Keratinocyte (primary cell): ENCODE measurements around the gene PLCG2. TPM values are rescaled to one million over a fixed set of nuclear protein-coding genes. Genes with fewer than 3 reads are reported as not detected.

Source experiments
- DNase-seq: peaks from one replicate; pipeline ENCODE4 v3.0.0-alpha.2; 2011; ENCODE audit warnings: low read depth, missing footprints, low spot score
- FAIRE-seq: peaks from 2 replicates; lab custom pipeline; 2011; peaks lifted over from hg19 to GRCh38; lab: Jason Lieb, UNC
- H2AFZ ChIP-seq: 2 replicates; pipeline ENCODE4 v1.6.0; 2012; ENCODE audit warnings: low read length, control low read depth, inconsistent platforms; ENCODE audit not compliant: control insufficient read depth
- H3K27ac ChIP-seq: 2 replicates; pipeline ENCODE4 v1.5.1; 2011; ENCODE audit warnings: low read length; ENCODE audit not compliant: control insufficient read depth, insufficient read depth
- H3K27me3 ChIP-seq: 3 replicates; pipeline ENCODE4 v1.6.0; 2011; ENCODE audit warnings: low read length; ENCODE audit not compliant: control insufficient read depth, insufficient read depth; ENCODE audit errors: extremely low read depth
- H3K36me3 ChIP-seq, 2 experiments: 2 replicates in 1 of 2; 3 replicates in 1 of 2; pipeline ENCODE4 v1.5.1; 2011; ENCODE audit warnings: low read length in 2 of 2, mild to moderate bottlenecking in 1 of 2; ENCODE audit not compliant: control insufficient read depth in 2 of 2, insufficient read depth in 2 of 2; ENCODE audit errors: extremely low read depth in 1 of 2
- H3K4me1 ChIP-seq: 3 replicates; pipeline ENCODE4 v1.5.1; 2011; ENCODE audit warnings: low read length; ENCODE audit not compliant: control insufficient read depth, insufficient read depth; ENCODE audit errors: extremely low read depth
- H3K4me2 ChIP-seq: 3 replicates; pipeline ENCODE4 v1.6.0; 2011; ENCODE audit warnings: low read depth, low read length; ENCODE audit not compliant: control insufficient read depth, insufficient read depth; ENCODE audit errors: extremely low read depth
- H3K4me3 ChIP-seq, 3 experiments: fragments of 200-600 bp in 1 of 3; sonication (generic) in 1 of 3; 2 replicates in 2 of 3; 3 replicates in 1 of 3; pipeline ENCODE4 v1.5.1; 2011 to 2016; ENCODE audit warnings: low read length in 3 of 3, mild to moderate bottlenecking in 3 of 3, control low read depth in 2 of 3, inconsistent platforms in 1 of 3, low read depth in 1 of 3, mixed read lengths in 1 of 3, mixed run types in 1 of 3, moderate library complexity in 1 of 3; ENCODE audit not compliant: control insufficient read depth in 2 of 3, insufficient read depth in 2 of 3; ENCODE audit errors: extremely low read depth in 1 of 3
- H3K79me2 ChIP-seq: 2 replicates; pipeline ENCODE4 v1.6.0; 2012; ENCODE audit warnings: low read length; ENCODE audit not compliant: control insufficient read depth, insufficient read depth
- H3K9ac ChIP-seq: 3 replicates; pipeline ENCODE4 v1.6.0; 2011; ENCODE audit warnings: low read length; ENCODE audit not compliant: control insufficient read depth, insufficient read depth; ENCODE audit errors: extremely low read depth
- H3K9me1 ChIP-seq: 3 replicates; pipeline ENCODE4 v1.6.0; 2011; ENCODE audit warnings: low read length; ENCODE audit not compliant: control insufficient read depth, insufficient read depth; ENCODE audit errors: extremely low read depth
- H3K9me3 ChIP-seq: 2 replicates; pipeline ENCODE4 v1.5.1; 2012; ENCODE audit warnings: low read depth, low read length; ENCODE audit not compliant: control insufficient read depth
- H4K20me1 ChIP-seq: 3 replicates; pipeline ENCODE4 v1.6.0; 2011; ENCODE audit warnings: low read length; ENCODE audit not compliant: control insufficient read depth, insufficient read depth; ENCODE audit errors: extremely low read depth
- CTCF ChIP-seq, 3 experiments: IDR thresholded peaks in 1 of 3; conservative IDR thresholded peaks in 1 of 3; optimal IDR thresholded peaks in 1 of 3; 2 replicates in 2 of 3; 3 replicates in 1 of 3; pipeline versions ENCODE3 to v1.5.1; 2011; ENCODE audit warnings: low read length in 3 of 3, mild to moderate bottlenecking in 3 of 3, moderate library complexity in 2 of 3, control low read depth in 1 of 3, inconsistent platforms in 1 of 3; ENCODE audit not compliant: insufficient read depth in 2 of 3; ENCODE audit errors: extremely low read depth in 1 of 3
- EZH2 ChIP-seq: IDR thresholded peaks from one replicate; pipeline ENCODE4 v1.6.1; 2012; ENCODE audit warnings: inconsistent platforms, mild to moderate bottlenecking, low read length, moderate library complexity
- dilution Hi-C: fragments of 300-500 bp; cut with MboI; formaldehyde crosslinking; loops from one replicate; pipeline ENCODE4 v1.7.0; 2020; ENCODE audit warnings: low sequenced_read_pairs; ENCODE audit not compliant: extremely low pct_ligation_motif_present
- polyA plus RNA-seq, 5 experiments: library from polyadenylated mRNA; depleted of rRNA in 3 of 5; stranded (reverse) in 3 of 5; stranded (forward) in 1 of 5; unstranded in 1 of 5; fragments of >200 nt; gene quantifications; 1 replicate in 1 of 5; 2 replicates in 3 of 5; 3 replicates in 1 of 5; pipeline versions ENCODE4 v1.2.1 to v1.2.3, GENCODE V29; 2011 to 2012; ENCODE audit warnings: missing spikeins in 2 of 5, low read depth in 1 of 5, low replicate concordance in 1 of 5

The PLCG2 gene
- polyA plus RNA-seq, 1 donor (not counting 4 experiments of a cell fraction or from before 2014, with no cell fraction given) = 3.5 TPM

DNA sequence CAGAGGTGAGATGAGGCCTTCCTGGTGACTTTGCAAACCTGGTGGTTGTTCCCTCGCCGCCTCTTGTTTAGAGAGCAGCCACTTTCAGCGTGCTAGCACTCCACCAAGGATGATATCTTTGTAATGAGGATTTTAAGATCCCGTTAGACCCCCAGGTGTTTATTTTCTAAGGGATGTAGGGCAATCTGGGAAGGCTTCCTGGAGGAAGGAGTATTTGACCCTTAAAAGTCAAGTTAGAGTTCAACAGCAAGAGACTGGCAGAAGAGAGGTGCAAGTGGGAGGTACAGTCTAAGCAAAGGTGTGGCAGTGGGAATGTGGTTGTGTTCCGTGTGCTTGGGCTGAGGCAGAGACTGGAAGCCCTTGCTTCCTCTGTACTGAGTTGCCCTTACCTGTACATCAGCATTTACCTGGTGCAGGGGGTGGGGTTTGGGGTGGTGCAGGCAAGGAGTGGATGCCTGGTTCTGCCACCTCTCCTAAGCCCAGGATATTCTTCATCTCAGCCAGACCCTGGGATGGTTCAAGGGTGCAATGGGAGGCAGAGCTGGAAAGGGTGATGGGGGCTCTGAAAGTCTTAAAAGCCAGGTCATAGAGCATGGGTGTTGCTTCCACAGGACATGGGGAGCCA is 148.6 kb downstream of the PLCG2 start:
- no peak overlapping the region for H3K4me2 ChIP-seq
- H3K36me3 ChIP-seq = no peaks in the 10 kb centered on the region
- FAIRE-seq (no peak), DNase-seq (no peak)
- no peak overlapping the region for H3K9ac ChIP-seq
- H3K79me2 ChIP-seq = no peaks in the 10 kb centered on the region
- H2AFZ ChIP-seq = no peak overlapping the region
- no peaks in the 10 kb centered on the region for H4K20me1 ChIP-seq
- H3K4me3 ChIP-seq = no peak overlapping the region
- peaks cover 8% of the 10 kb centered on the region for H3K4me1 ChIP-seq
- no peaks in the 10 kb centered on the region for H3K27me3 ChIP-seq
- H3K27ac ChIP-seq = no peak overlapping the region
- TF ChIP-seq EZH2 (no peak), CTCF (optimal IDR thresholded peaks at IDR 0.05 in 1 of 3, IDR thresholded peaks at IDR 0.05 in 1 of 3, conservative IDR thresholded peaks at IDR 0.05 in 1 of 3; ENCODE audit: extremely low read depth in 1 of 3, insufficient read depth in 2 of 3, low read length in 3 of 3) (no peak)
- dilution Hi-C loops = no loop called here
- H3K9me1 ChIP-seq = no peaks in the 10 kb centered on the region
- no peaks in the 10 kb centered on the region for H3K9me3 ChIP-seq

GRCh38 chr16:81928271-81928918 is 149.3 kb downstream of the PLCG2 start:
- Histone ChIP-seq H3K4me3 (no peak overlapping the region), H3K4me2 (peak overlapping the region; percentile 25), H2AFZ (peak overlapping the region; percentile 78), H3K79me2 (no peaks in the 10 kb centered on the region), H3K9ac (no peak overlapping the region), H3K9me3 (no peaks in the 10 kb centered on the region), H3K36me3 (no peaks in the 10 kb centered on the region), H4K20me1 (no peaks in the 10 kb centered on the region), H3K27me3 (no peaks in the 10 kb centered on the region), H3K4me1 (peaks cover 8% of the 10 kb centered on the region), H3K9me1 (no peaks in the 10 kb centered on the region), H3K27ac (peak overlapping the region; percentile 10)
- dilution Hi-C loops = no loop called here
- DNase-seq (no peak), FAIRE-seq (no peak)
- no peak for TF ChIP-seq EZH2
- no peak for TF ChIP-seq CTCF (optimal IDR thresholded peaks at IDR 0.05 in 1 of 3, IDR thresholded peaks at IDR 0.05 in 1 of 3, conservative IDR thresholded peaks at IDR 0.05 in 1 of 3; ENCODE audit: extremely low read depth in 1 of 3, insufficient read depth in 2 of 3, low read length in 3 of 3)
